Neural progenitor cell (in vitro differentiated cells): ENCODE results near the gene ADAMTS15. TPM values are rescaled to one million over a fixed set of nuclear protein-coding genes. Genes with fewer than 3 reads are reported as not detected.

ENCODE experiments used
- DNase-seq: peaks from one replicate; pipeline ENCODE4 v3.0.0-alpha.2; 2016; ENCODE audit warnings: low spot score
- H2AFZ ChIP-seq: fragments of 200-600 bp; sonication (generic); replicated peaks from 2 replicates; pipeline ENCODE4 v1.6.1; 2016; ENCODE audit warnings: antibody characterized with exemption
- H3F3A ChIP-seq: fragments of 200-600 bp; sonication (generic); 2 replicates; pipeline ENCODE4 v1.6.1; 2016; ENCODE audit warnings: antibody characterized with exemption, low read depth
- H3K27ac ChIP-seq: fragments of 200-600 bp; sonication (generic); 2 replicates; pipeline ENCODE4 v1.5.1; 2016; ENCODE audit warnings: mild to moderate bottlenecking
- H3K27me3 ChIP-seq: fragments of 200-600 bp; sonication (generic); 2 replicates; pipeline ENCODE4 v1.6.1; 2016; ENCODE audit warnings: mild to moderate bottlenecking, moderate library complexity
- H3K36me3 ChIP-seq: fragments of 200-600 bp; sonication (generic); 2 replicates; pipeline ENCODE4 v1.5.1; 2016
- H3K4me1 ChIP-seq: fragments of 200-600 bp; sonication (generic); 2 replicates; pipeline ENCODE4 v1.6.1; 2016; ENCODE audit warnings: mixed run types
- H3K4me2 ChIP-seq: fragments of 200-600 bp; sonication (generic); 2 replicates; pipeline ENCODE4 v1.6.1; 2016
- H3K4me3 ChIP-seq: fragments of 200-600 bp; sonication (generic); 2 replicates; pipeline ENCODE4 v1.5.1; 2016
- H3K79me2 ChIP-seq: fragments of 200-600 bp; sonication (generic); 2 replicates; pipeline ENCODE4 v1.6.1; 2016; ENCODE audit warnings: low read depth
- H3K9ac ChIP-seq: fragments of 200-600 bp; sonication (generic); 2 replicates; pipeline ENCODE4 v1.6.1; 2016
- H3K9me3 ChIP-seq: fragments of 200-600 bp; sonication (generic); 2 replicates; pipeline ENCODE4 v1.5.1; 2016; ENCODE audit warnings: low read depth
- H4K20me1 ChIP-seq: fragments of 200-600 bp; sonication (generic); 2 replicates; pipeline ENCODE4 v1.6.1; 2016; ENCODE audit warnings: low read depth
- H3K27ac Mint-ChIP-seq: 3 replicates; pipeline ENCODE4 v1.8.0; 2021; ENCODE audit warnings: mixed read lengths
- H3K27me3 Mint-ChIP-seq: 2 replicates; pipeline ENCODE4 v1.8.0; 2022; ENCODE audit warnings: low read depth, mild to moderate bottlenecking, inconsistent platforms, moderate library complexity, mixed read lengths; ENCODE audit not compliant: insufficient read depth
- H3K36me3 Mint-ChIP-seq: 3 replicates; pipeline ENCODE4 v1.8.0; 2021; ENCODE audit warnings: mixed read lengths
- H3K4me1 Mint-ChIP-seq: 3 replicates; pipeline ENCODE4 v1.8.0; 2021; ENCODE audit warnings: mixed read lengths
- H3K4me3 Mint-ChIP-seq: 3 replicates; pipeline ENCODE4 v1.8.0; 2021; ENCODE audit warnings: mild to moderate bottlenecking, moderate library complexity, mixed read lengths
- H3K9me3 Mint-ChIP-seq: 3 replicates; pipeline ENCODE4 v1.8.0; 2020; ENCODE audit warnings: mixed read lengths
- CTCF ChIP-seq: fragments of 200-600 bp; sonication (generic); IDR thresholded peaks from 2 replicates; pipeline ENCODE4 v1.5.1; 2017; ENCODE audit warnings: antibody characterized with exemption, mild to moderate bottlenecking
- EZH2 ChIP-seq: fragments of 200-600 bp; sonication (generic); IDR thresholded peaks from 2 replicates; pipeline ENCODE4 v1.6.1; 2017; ENCODE audit warnings: antibody characterized with exemption, mild to moderate bottlenecking, moderate library complexity
- EZH2phosphoT487 ChIP-seq: fragments of 200-600 bp; sonication (generic); IDR thresholded peaks from 2 replicates; pipeline ENCODE4 v1.6.1; 2017; ENCODE audit warnings: antibody characterized with exemption
- total RNA-seq: library from RNA; depleted of rRNA; stranded (reverse); fragments of >200 nt; gene quantifications from 2 replicates; pipeline ENCODE4 v1.2.3, GENCODE V29; 2015; ENCODE audit warnings: low replicate concordance

ADAMTS15 gene
- total RNA-seq, 1 donor from 2014 or later, result 0.09 TPM

DNA sequence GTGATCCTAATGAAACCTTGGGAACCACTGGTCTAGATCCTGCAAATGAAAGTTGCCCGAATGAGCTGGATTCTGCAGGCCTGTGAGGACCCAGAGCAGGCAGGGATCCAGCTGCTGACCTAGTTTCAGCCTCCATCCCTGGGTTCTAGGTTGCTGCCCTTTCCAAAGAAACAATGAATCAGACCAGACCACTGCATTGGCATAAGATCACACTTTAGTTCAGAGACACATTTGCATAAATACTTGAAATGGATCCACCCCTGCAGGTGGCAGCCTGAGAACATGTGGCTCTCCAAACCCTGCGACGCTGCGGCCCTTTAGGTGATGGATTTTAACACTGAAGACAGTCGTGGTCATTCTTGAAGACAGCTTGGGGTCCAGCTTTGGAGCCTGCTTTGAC lies 43.7 kb upstream of the ADAMTS15 start:
- Histone ChIP-seq H3K36me3 (no peaks in the 10 kb centered on the region), H3K4me3 (no peak overlapping the region), H3K27me3 (no peaks in the 10 kb centered on the region), H3K9ac (no peak overlapping the region), H3K4me2 (no peak overlapping the region), H2AFZ (no peak overlapping the region), H3K27ac (no peak overlapping the region), H3F3A (no peaks in the 10 kb centered on the region), H4K20me1 (no peaks in the 10 kb centered on the region), H3K9me3 (no peaks in the 10 kb centered on the region), H3K4me1 (no peaks in the 10 kb centered on the region), H3K79me2 (no peaks in the 10 kb centered on the region)
- peaks cover 2% of the 10 kb centered on the region for H3K36me3 Mint-ChIP-seq
- peaks cover 23% of the 10 kb centered on the region for H3K4me1 Mint-ChIP-seq
- no peak overlapping the region for H3K4me3 Mint-ChIP-seq
- H3K27ac Mint-ChIP-seq, result peak overlapping the region; percentile 66
- H3K9me3 Mint-ChIP-seq, result no peaks in the 10 kb centered on the region
- TF ChIP-seq CTCF (no peak), EZH2phosphoT487 (no peak), EZH2 (no peak)
- no peak for DNase-seq
- H3K27me3 Mint-ChIP-seq, result peaks cover 19% of the 10 kb centered on the region

GRCh38 chr11:130405428-130405827 lies 43.0 kb upstream of the ADAMTS15 start:
- peaks cover 19% of the 10 kb centered on the region for H3K27me3 Mint-ChIP-seq
- Histone ChIP-seq H3K9ac (no peak overlapping the region), H3K4me1 (no peaks in the 10 kb centered on the region), H3K4me2 (no peak overlapping the region), H3K36me3 (no peaks in the 10 kb centered on the region), H3F3A (no peaks in the 10 kb centered on the region), H3K27me3 (no peaks in the 10 kb centered on the region), H3K27ac (no peak overlapping the region), H3K79me2 (no peaks in the 10 kb centered on the region), H4K20me1 (no peaks in the 10 kb centered on the region), H3K4me3 (no peak overlapping the region), H3K9me3 (no peaks in the 10 kb centered on the region), H2AFZ (no peak overlapping the region)
- no peaks in the 10 kb centered on the region for H3K9me3 Mint-ChIP-seq
- peaks cover 23% of the 10 kb centered on the region for H3K4me1 Mint-ChIP-seq
- peaks cover 2% of the 10 kb centered on the region for H3K36me3 Mint-ChIP-seq
- DNase-seq, result no peak
- no peak for TF ChIP-seq EZH2
- no peak for TF ChIP-seq EZH2phosphoT487
- no peak for TF ChIP-seq CTCF
- peak overlapping the region; percentile 63 for H3K27ac Mint-ChIP-seq
- H3K4me3 Mint-ChIP-seq, result no peak overlapping the region

- no peak for DNase-seq
- H2AFZ ChIP-seq, result no peak overlapping the region
- H3K4me3 ChIP-seq, result no peak overlapping the region
- Mint-ChIP-seq H3K36me3 (peaks cover 2% of the 10 kb centered on the region), H3K9me3 (no peaks in the 10 kb centered on the region), H3K4me3 (no peak overlapping the region), H3K27me3 (peaks cover 21% of the 10 kb centered on the region), H3K4me1 (peaks cover 16% of the 10 kb centered on the region), H3K27ac (no peak overlapping the region)
- no peak overlapping the region for H3K9ac ChIP-seq
- H3K27me3 ChIP-seq, result no peaks in the 10 kb centered on the region
- TF ChIP-seq EZH2 (no peak), CTCF (no peak), EZH2phosphoT487 (no peak)
- H3K4me1 ChIP-seq, result no peaks in the 10 kb centered on the region
- no peaks in the 10 kb centered on the region for H4K20me1 ChIP-seq
- H3K36me3 ChIP-seq, result no peaks in the 10 kb centered on the region
- no peaks in the 10 kb centered on the region for H3F3A ChIP-seq
- no peaks in the 10 kb centered on the region for H3K79me2 ChIP-seq
- H3K4me2 ChIP-seq, result no peak overlapping the region
- H3K27ac ChIP-seq, result no peak overlapping the region
- H3K9me3 ChIP-seq, result no peaks in the 10 kb centered on the region
These were observed 40.5 kb upstream of the ADAMTS15 start for GRCh38 chr11:130407978-130408377.
